Esophagus squamous epithelium (tissue), 5 donors: Measurements from ENCODE around the gene LHB. TPM values are rescaled to one million over a fixed set of nuclear protein-coding genes. Genes with fewer than 3 reads are reported as not detected.

Source experiments
- DNase-seq: peaks from one replicate; lab custom pipeline; 2025; lab: John Stamatoyannopoulos, UW
- H3K27ac ChIP-seq, 4 donors: fragments of 200-600 bp; sonication (generic); one replicate each; pipeline ENCODE4 v1.5.1; 2016 to 2019; ENCODE audit warnings: mild to moderate bottlenecking in 1 of 4
- H3K27me3 ChIP-seq, 4 donors: fragments of 200-600 bp; sonication (generic); 1 replicate in 3 of 4; 2 replicates in 1 of 4; pipeline versions ENCODE4 v1.5.1 to v1.6.0; 2017 to 2021; ENCODE audit warnings: antibody characterized with exemption in 1 of 4
- H3K36me3 ChIP-seq, 3 donors: fragments of 200-600 bp; sonication (generic); one replicate each; pipeline ENCODE4 v1.5.1; 2016 to 2019
- H3K4me1 ChIP-seq, 3 donors: fragments of 200-600 bp; sonication (generic); one replicate each; pipeline ENCODE4 v1.5.1; 2017 to 2019
- H3K4me3 ChIP-seq, 4 donors: fragments of 200-600 bp; sonication (generic); 1 replicate in 3 of 4; 2 replicates in 1 of 4; pipeline ENCODE4 v1.5.1; 2016 to 2019; ENCODE audit warnings: mild to moderate bottlenecking in 2 of 4, moderate library complexity in 1 of 4
- H3K9me3 ChIP-seq, 3 donors: fragments of 200-600 bp; sonication (generic); one replicate each; pipeline ENCODE4 v1.5.1; 2016 to 2019
- POLR2A ChIP-seq, 4 donors: fragments of 450-650 bp; IDR thresholded peaks; one replicate each; pipeline ENCODE4 v1.6.1; 2017; ENCODE audit warnings: antibody characterized with exemption in 4 of 4, mild to moderate bottlenecking in 4 of 4, moderate library complexity in 3 of 4
- WGBS, 2 donors: methylation state at CpG; one replicate each; pipeline ENCODE4 v1.1.5; 2018; 5-methylcytosine and 5-hydroxymethylcytosine counted together
- intact Hi-C: fragments of 100-400 bp; cut with DNase I; formaldehyde crosslinking; loops from one replicate; pipeline ENCODE4 v1.15.0; 2022
- total RNA-seq, 4 donors: library from RNA; depleted of rRNA; stranded (reverse); fragments of >200 nt; gene quantifications; one replicate each; pipeline ENCODE4 v1.1.0, GENCODE V29; 2016
- TF ChIP-seq, protein P1 (sequence below), 6 experiments: fragments of 450-650 bp in 4 of 6; fragments of 200-600 bp in 2 of 6; sonication (generic) in 2 of 6; IDR thresholded peaks; one replicate each; pipeline ENCODE4 v1.5.1; 2016 to 2019; ENCODE audit warnings: antibody characterized with exemption in 6 of 6, mild to moderate bottlenecking in 4 of 6, moderate library complexity in 4 of 6
- donor health status: DM: yes; HTN: yes; CAD: no.

Gene LHB
- total RNA-seq, 4 donors from 2014 or later, result not detected

- TF ChIP-seq, protein P1, sequence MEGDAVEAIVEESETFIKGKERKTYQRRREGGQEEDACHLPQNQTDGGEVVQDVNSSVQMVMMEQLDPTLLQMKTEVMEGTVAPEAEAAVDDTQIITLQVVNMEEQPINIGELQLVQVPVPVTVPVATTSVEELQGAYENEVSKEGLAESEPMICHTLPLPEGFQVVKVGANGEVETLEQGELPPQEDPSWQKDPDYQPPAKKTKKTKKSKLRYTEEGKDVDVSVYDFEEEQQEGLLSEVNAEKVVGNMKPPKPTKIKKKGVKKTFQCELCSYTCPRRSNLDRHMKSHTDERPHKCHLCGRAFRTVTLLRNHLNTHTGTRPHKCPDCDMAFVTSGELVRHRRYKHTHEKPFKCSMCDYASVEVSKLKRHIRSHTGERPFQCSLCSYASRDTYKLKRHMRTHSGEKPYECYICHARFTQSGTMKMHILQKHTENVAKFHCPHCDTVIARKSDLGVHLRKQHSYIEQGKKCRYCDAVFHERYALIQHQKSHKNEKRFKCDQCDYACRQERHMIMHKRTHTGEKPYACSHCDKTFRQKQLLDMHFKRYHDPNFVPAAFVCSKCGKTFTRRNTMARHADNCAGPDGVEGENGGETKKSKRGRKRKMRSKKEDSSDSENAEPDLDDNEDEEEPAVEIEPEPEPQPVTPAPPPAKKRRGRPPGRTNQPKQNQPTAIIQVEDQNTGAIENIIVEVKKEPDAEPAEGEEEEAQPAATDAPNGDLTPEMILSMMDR (IDR thresholded peaks at IDR 0.05), result no peak
- TF ChIP-seq POLR2A (IDR thresholded peaks at IDR 0.05), result no peak
- H3K27ac ChIP-seq, result no peak overlapping the region
- 88 to 100% methylated on average over 2 to 3 of the region's 3 CpGs for WGBS, 2 donors
- intact Hi-C loops, result no loop called here
- H3K27me3 ChIP-seq, result no peaks in the 10 kb centered on the region
- H3K36me3 ChIP-seq, result peaks cover 20 to 100% (median 42%) of the 10 kb centered on the region in 3 donors
- H3K4me1 ChIP-seq, result peaks cover 9 to 18% (median 12%) of the 10 kb centered on the region in 3 donors
- DNase-seq, result no peak
- H3K4me3 ChIP-seq, result no peak overlapping the region
- H3K9me3 ChIP-seq, result no peaks in the 10 kb centered on the region
Measured at GRCh38 chr19:48986211-48986610, 30.7 kb downstream of the LHB start.

- DNase-seq, result no peak
- Histone ChIP-seq H3K36me3 (peaks cover 20 to 100% (median 42%) of the 10 kb centered on the region in 3 donors), H3K4me3 (no peak overlapping the region), H3K4me1 (peaks cover 6 to 13% (median 7%) of the 10 kb centered on the region in 3 donors), H3K27ac (no peak overlapping the region), H3K9me3 (no peaks in the 10 kb centered on the region), H3K27me3 (no peaks in the 10 kb centered on the region)
- TF ChIP-seq, protein P1 (IDR thresholded peaks at IDR 0.05), result no peak
- TF ChIP-seq POLR2A (IDR thresholded peaks at IDR 0.05), result no peak
- 98 to 100% methylated on average over 4 to 7 of the region's 13 CpGs for WGBS, 2 donors
- intact Hi-C loops, result no loop called here
Measured at GRCh38 chr19:48985711-48986110, 31.2 kb downstream of the LHB start.

GRCh38 chr19:48982280-48982679 lies 34.6 kb downstream of the LHB start:
- H3K27me3 ChIP-seq, result no peaks in the 10 kb centered on the region
- H3K4me1 ChIP-seq, result peaks cover 0 to 16% (median 16%) of the 10 kb centered on the region in 3 donors
- no peak overlapping the region for H3K27ac ChIP-seq
- intact Hi-C loops, result no loop called here
- H3K4me3 ChIP-seq, result no peak overlapping the region
- WGBS, 2 donors, result 84 to 100% methylated on average over 1 to 7 of the region's 9 CpGs
- peaks cover 8 to 84% (median 33%) of the 10 kb centered on the region in 3 donors for H3K36me3 ChIP-seq
- H3K9me3 ChIP-seq, result no peaks in the 10 kb centered on the region
- TF ChIP-seq, protein P1 (IDR thresholded peaks at IDR 0.05), result no peak
- TF ChIP-seq POLR2A (IDR thresholded peaks at IDR 0.05), result no peak
- no peak for DNase-seq

GRCh38 chr19:48977061-48977460 lies 39.8 kb downstream of the LHB start:
- DNase-seq, result no peak
- Histone ChIP-seq H3K4me1 (peaks cover 0 to 18% (median 16%) of the 10 kb centered on the region in 3 donors), H3K27ac (peak overlapping the region in 1 of 4 donors; percentile 25), H3K27me3 (no peaks in the 10 kb centered on the region), H3K9me3 (no peaks in the 10 kb centered on the region), H3K4me3 (no peak overlapping the region), H3K36me3 (peaks cover 4 to 77% (median 23%) of the 10 kb centered on the region in 3 donors)
- WGBS, 2 donors, result 83% methylated on average over 2 of the region's 2 CpGs; no CpG with 5 or more reads in 1 of the 2 donors
- TF ChIP-seq, protein P1 (IDR thresholded peaks at IDR 0.05), result no peak
- no peak for TF ChIP-seq POLR2A (IDR thresholded peaks at IDR 0.05)
- intact Hi-C loops, result loop anchor here (10.0 kb wide), 1 partner anchor 112 kb away; the partner anchor contains the start of gene PLEKHA4

- intact Hi-C loops, result loop anchor here (10.0 kb wide), 1 partner anchor 111 kb away; the partner anchor contains the start of gene PLEKHA4
Measured at GRCh38 chr19:48975947-48976847, 40.7 kb downstream of the LHB start.

More at GRCh38 chr19:48975947-48976847, 40.7 kb downstream of the LHB start:
- Histone ChIP-seq H3K36me3 (peaks cover 0 to 77% (median 15%) of the 10 kb centered on the region in 3 donors), H3K9me3 (no peaks in the 10 kb centered on the region), H3K4me1 (peaks cover 0 to 18% (median 16%) of the 10 kb centered on the region in 3 donors), H3K27me3 (no peaks in the 10 kb centered on the region), H3K27ac (no peak overlapping the region), H3K4me3 (no peak overlapping the region)
- DNase-seq, result no peak
- TF ChIP-seq POLR2A (IDR thresholded peaks at IDR 0.05), result no peak
- TF ChIP-seq, protein P1 (IDR thresholded peaks at IDR 0.05), result peak in 2 of 6 experiments; percentile 24 to 34
- 87 to 91% methylated on average over 12 to 13 of the region's 13 CpGs for WGBS, 2 donors
